Measurements from ENCODE around the gene LRP2.
"Not testable (repeated sequence)": the region's sequence is repeated elsewhere in the genome, so short reads cannot be mapped to it uniquely, and the experiment has no call there.

Gene LRP2

DNA sequence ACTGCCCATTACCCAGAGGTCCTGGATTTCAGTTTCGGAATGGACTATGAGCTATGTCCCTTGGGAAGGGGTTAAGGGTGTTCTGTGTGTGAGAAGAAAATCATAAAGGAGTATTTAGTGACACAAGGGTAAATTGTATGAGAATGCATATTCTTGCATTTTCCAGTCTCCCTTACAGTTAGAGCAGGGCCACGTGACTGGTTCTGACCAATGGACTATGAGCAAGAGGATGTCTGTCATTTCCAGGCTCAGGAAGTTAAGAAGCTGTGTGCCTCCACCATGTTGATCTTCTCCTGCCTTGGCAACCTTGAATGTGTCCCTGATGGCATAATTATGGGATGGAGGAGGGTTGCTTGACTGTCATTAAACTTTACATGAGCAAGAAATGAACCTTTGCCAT, 198.0 kb downstream of the LRP2 start:
- DNase-seq = no peak

- no peak for DNase-seq
Observed at GRCh38 chr2:169162613-169163012, 199.7 kb downstream of the LRP2 start.

GRCh38 chr2:169160926-169161481, 201.3 kb downstream of the LRP2 start:
- no peak for DNase-seq

- no peak for DNase-seq
Observed at GRCh38 chr2:169159686-169160085, 202.6 kb downstream of the LRP2 start.

DNA sequence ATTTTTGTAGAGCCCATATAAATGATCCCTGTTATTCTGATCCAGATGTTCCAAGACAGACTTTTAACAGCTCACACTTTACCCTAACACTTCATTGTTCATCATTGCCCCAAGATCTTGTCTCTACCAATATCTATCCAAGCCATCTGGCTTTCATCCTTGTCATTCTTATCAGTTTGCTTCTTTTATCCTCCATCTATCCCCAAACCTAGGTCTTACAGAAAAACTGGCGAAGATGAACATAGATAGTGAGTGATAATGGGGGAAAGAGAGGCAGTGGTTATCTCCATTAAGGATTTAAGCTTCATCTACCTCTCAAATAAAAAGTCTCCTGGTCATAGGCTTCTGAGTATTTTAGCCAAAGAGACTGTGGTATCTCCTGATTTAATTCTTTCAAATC, 203.5 kb downstream of the LRP2 start:
- no peak for DNase-seq

DNA sequence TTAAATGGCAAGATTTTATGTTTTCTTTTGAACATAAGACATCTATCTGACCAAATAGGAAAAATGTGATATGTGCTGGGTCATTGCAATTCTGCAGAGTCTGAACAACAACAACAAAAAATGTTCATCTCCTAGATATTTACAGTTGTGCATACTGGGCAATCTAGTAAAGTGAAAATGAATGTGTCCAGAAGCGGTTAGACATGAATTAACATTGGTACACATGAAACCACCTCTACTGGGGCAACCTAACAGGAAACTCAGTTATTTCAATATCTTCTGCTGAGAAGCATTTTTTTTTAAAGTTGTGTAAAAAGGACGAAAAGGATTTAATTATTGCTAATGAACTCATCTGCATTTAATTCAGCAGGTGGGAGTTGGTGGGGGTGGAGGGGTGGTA, 216.1 kb downstream of the LRP2 start:
- no peak for DNase-seq

- DNase-seq = no peak
Observed at GRCh38 chr2:169143998-169144397, 218.3 kb downstream of the LRP2 start.

DNA sequence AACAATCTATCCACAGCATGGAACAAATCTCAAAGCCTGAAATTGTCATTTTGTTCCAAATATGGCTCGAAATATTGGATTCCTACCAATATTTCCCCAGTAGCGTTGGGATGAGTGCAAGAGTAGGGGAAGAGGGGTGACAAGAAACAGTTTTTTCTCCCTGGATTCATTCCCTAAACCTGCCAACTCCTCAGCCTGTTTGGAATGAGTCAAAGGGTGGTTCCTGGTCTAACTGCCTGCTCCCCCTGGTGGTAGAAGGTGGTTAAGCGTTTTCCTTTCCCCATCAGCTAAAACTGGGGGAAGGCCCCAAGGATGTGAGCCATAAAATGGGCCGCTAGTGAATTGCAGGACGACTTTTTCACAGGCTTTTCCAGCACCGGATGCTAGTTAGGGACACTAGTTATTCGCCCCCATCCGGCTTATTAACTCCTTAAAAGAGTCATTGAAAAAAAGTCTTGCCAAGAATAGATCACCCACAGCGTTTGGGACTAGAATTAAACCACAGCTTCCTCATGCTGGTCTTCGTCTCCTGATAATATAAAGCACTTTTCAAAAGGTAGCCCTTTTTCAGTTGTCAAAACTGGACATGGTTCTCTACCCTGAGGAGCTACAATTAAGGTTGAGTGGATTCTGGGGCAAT, 220.5 kb downstream of the LRP2 start:
- no peak for DNase-seq

- DNase-seq = no peak
Observed at GRCh38 chr2:169139993-169140767, 222.2 kb downstream of the LRP2 start.

DNA sequence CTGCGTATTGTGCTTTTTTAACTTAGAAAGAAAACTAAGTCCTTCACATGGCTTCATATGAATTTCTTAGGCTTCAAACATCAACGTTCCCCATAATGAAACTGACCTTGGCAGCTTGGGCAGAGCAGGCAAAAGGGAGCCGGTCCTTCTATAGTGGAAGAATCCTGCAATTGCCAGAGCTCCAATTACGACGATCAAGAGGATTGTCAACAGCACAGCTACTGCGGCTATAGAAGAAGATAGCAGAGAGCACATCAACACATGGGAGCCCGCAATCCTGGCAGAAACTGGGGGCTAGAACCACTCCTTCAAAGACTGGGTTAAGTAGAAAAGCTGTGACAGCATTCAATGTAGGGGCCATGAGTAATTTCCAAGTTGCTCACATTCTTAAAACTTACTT, 223.2 kb downstream of the LRP2 start:
- DNase-seq = no peak

DNA sequence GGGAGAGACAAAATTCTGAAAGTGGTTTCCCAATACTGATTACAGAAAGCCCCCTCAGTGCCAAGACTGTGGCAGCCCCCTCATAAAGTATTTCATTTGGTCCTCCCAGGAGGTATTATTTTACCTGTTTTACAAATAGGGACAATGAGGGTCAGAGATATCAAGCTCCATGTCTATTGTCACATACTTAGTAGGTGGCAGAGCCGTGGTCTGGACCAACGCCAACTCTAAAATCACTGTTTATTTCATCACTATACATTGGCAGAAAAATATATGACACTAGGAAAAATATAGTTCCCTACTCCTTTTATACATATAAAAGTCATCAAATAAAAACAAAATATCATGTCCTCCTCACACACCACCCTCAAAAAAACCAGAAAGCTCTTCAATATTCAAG, 224.4 kb downstream of the LRP2 start:
- no peak for DNase-seq

GRCh38 chr2:169136885-169137534, 225.3 kb downstream of the LRP2 start:
- no peak for DNase-seq

DNA sequence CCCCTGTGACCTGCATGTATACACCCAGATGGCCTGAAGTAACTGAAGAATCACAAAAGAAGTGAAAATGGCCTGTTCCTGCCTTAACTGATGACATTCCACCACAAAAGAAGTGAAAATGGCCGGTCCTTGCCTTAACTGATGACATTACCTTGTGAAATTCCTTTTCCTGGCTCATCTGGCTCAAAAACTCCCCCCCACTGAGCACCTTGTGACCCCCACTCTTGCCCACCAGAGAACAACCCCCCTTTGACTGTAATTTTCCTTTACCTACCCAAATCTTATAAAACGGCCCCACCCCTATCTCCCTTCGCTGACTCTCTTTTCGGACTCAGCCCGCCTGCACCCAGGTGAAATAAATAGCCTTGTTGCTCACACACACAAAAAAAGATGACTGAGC, 225.9 kb downstream of the LRP2 start:
- DNase-seq = not testable (repeated sequence)

DNA sequence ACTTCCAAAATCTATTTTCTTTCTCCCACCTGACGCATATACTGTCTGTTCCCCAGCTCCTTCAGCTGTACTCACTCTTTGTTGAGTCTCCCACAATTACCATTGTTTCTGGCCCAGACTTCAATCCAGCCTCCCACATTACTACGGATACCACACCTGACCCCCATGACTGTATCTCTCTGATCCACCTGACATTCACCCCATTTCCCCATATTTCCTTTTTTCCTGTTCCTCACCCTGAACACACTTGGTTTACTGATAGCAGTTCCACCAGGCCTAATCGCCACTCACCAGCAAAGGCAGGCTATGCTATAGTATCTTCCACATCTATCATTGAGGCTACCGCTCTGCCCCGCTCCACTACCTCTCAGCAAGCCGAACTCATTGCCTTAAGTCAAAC, 228.1 kb downstream of the LRP2 start:
- DNase-seq = not testable (repeated sequence)

DNA sequence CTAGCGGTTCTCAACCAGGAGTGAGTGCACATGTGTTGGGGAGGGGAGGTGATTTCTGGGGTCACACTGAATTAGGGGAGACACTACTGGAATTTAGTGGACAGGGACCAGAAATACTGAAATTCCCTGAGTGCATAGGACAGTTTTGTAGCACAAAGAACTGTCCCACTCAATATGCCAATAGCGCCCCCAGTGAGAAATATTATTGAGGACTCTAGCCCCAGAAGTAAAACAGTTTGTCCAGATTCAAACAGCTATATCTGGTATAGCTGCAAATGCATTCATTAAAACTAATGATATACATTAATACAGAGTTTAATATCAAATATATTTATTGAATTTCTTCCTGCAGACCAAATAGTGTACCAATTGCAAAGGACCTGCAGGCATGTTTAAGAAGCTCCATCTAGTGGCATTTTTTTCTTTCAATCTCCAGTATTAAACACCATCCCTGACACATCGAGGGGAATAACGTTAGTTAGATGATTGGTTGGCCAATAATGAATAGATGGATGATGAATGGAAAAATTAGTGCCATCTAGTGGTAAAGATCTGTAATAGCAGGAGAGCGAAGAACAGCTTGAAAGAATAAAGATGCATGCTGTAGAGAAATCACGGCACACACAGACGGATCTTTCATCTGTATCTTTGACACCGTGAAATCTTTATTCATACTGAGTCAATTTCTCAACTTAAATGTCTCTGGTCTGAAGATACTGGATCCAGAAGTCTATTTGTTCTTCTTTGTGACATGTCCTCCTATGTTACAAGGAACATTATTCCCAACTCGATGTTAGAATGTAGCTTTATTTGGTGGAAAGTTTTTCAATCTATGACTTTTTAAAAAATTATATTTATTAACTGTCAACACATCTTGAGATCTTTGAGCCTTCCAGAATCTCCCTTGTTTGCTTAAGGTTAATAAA, 230.5 kb downstream of the LRP2 start:
- DNase-seq = no peak

DNA sequence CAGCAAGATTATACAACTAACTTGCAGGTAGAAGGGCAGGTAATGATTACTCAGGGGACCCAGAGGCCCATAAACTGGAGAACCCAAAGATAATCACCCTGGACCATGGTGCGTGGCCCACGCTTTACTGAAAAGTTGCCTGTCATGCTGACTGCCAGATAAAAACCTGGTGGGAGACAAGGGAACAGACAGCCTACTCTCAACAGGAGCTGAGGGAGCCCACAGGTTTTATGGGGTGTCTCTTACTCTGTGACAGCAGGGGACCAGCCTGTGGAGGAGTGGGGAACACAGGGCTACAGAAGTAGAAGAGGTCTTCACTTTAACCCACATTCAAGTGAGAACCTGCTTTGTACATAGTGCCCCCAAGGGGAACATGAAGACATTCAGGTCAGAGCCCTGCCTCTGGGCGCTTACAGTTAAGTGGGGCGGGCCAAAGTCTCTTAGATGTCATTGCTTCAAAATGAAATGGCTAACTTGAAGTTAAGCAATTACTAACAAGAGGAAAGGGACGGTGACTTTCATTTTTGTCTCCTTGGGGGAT, 232.6 kb downstream of the LRP2 start:
- DNase-seq = no peak

GRCh38 chr2:169119851-169120250, 242.5 kb downstream of the LRP2 start:
- no peak for DNase-seq

DNA sequence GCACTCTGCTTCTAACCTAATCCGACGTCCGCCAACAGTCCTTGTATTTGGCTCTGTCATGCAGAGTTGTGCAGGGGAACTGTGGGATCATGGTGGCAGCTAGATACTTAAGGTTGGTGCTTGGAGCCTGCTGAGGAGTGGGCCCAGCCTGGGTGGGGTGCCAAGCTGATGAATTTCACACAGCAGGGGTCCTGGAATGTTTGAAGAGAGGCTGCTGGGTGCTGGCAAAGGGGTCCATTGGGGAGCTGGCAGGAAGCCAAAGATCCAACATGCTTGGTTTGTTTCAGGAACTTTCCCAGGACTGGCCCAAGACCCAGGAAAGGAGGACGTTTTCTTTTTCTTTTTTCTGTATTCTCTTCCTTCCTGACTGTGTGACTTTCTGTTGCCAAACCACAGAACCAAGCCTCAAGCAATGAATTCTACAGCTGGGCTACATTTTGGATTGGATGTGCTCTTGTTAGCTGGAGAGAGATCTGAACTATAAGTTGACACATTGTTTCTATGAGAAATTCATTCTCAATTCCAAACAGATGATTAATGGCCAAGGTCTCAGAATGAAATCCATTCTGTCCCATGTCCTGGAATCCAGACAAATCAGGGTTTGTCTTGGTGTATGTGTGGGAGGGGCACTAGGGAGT, 243.1 kb downstream of the LRP2 start:
- no peak for DNase-seq

- DNase-seq = no peak
Observed at GRCh38 chr2:169118060-169118459, 244.3 kb downstream of the LRP2 start.

DNA sequence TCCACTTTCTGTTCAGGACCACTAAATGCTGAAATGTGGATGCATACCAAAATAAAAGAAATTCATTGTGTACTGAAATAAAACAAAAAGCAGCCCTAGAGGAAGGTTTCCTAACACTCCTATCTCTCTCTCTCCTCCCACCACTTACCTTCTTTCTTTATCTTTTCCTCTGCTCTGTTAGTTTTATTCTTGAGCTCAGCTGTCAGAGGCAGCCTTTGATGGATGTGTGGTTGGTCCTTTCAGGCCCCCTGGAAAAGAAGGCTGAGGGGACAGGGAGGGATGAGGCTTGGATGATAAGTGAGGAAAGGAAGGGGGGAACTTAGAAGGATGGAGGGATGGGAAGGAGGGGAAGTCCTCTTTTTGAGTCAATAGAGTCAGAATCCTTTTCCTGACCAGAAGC, 245.3 kb downstream of the LRP2 start:
- DNase-seq = no peak

DNA sequence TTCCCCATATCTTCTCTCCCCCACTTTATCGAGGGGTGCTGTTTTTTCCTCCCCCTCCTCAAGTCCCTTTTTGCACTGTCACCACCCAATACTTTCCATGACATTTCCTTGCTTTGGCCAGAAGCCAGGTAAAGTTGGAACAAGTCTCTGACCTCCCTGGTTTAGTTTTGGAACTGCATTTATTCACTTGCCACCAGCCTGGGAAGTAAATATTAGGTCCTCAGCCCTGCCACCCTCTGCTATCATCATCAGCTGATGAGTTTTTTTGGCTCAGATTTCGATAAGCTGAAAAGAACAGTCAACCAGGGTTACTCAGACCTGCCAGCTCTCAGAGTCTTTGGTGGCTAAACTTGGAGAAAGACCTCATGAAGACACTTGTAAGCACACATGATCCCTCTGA, 246.0 kb downstream of the LRP2 start:
- DNase-seq = no peak

DNA sequence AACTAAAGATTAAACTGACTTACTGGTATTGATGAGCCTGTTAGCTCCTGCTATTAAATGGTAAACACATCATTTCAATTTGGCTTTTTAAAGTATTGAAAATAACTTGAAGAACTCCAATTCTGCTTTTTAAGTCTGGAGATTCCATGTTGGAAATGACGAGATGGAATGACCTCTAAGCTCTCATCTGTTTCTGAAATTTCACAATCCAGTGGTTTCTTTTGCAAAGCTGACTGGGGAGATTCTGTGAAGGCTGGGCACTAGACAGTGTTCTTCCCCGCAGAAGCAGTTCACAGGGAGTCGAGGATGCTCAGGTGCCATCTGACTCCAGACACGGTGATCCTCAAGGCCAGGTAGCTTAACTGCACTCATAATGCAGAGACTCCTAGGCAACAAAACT, 248.3 kb downstream of the LRP2 start:
- no peak for DNase-seq

Measured in SHP77 treated with DMSO at 0.1 percent for 48 hours (cell line).